Central memory CD8-positive, alpha-beta T cell (primary cell): ENCODE data around the gene CCL13.

Experiments
- ATAC-seq: fragments of 150-1000 bp; cut with Tn5 transposase; replicated peaks from 2 replicates; pipeline ENCODE4 v1.10.0; 2022; ENCODE audit warnings: mild to moderate bottlenecking, moderate FRiP score, moderate number of reproducible peaks; ENCODE audit not compliant: poor library complexity, severe bottlenecking; ENCODE audit errors: extremely low read depth
- DNase-seq, 2 donors: peaks; one replicate each; pipeline ENCODE4 v3.0.0; 2021; ENCODE audit warnings: low spot score in 2 of 2
- H3K27ac Mint-ChIP-seq: one replicate; pipeline ENCODE4 v1.8.0; 2022; ENCODE audit warnings: low read depth, mild to moderate bottlenecking, moderate library complexity, mixed read lengths
- H3K27me3 Mint-ChIP-seq: one replicate; pipeline ENCODE4 v1.8.0; 2022; ENCODE audit warnings: mixed read lengths
- H3K36me3 Mint-ChIP-seq: one replicate; pipeline ENCODE4 v1.8.0; 2022; ENCODE audit warnings: mild to moderate bottlenecking, moderate library complexity, mixed read lengths; ENCODE audit not compliant: insufficient read depth
- H3K4me1 Mint-ChIP-seq: one replicate; pipeline ENCODE4 v1.8.0; 2022; ENCODE audit warnings: mixed read lengths
- H3K4me3 Mint-ChIP-seq: one replicate; pipeline ENCODE4 v1.8.0; 2022; ENCODE audit warnings: mild to moderate bottlenecking, moderate library complexity, mixed read lengths
- H3K9me3 Mint-ChIP-seq: one replicate; pipeline ENCODE4 v1.8.0; 2022; ENCODE audit warnings: mixed read lengths

CCL13 gene

DNA sequence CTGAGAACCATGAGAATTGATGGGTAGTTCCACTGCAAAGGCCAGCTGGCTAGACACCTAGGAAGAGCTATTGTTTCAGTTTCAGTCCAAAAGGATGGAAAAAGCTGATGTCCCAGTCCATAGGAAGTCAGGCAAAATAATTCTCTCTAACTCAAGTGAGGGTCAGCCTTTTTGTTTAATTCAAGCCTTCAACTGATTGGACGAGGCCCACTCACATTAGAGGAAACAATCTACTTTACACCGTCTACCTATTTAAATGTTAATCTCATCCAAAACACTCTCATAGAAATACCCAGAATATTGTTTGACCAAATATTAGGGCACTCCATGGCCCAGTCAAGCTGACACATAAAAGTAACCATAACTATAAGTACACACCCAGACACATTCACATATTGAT is 14.4 kb upstream of the CCL13 start:
- Mint-ChIP-seq H3K9me3 (no peaks in the 10 kb centered on the region), H3K4me1 (no peaks in the 10 kb centered on the region), H3K27me3 (peaks cover 84% of the 10 kb centered on the region), H3K4me3 (no peak overlapping the region), H3K36me3 (no peaks in the 10 kb centered on the region), H3K27ac (no peak overlapping the region)
- ATAC-seq (no peak), DNase-seq (no peak)

GRCh38 chr17:34347063-34347462 is 9.2 kb upstream of the CCL13 start:
- no peak for DNase-seq
- no peak overlapping the region for H3K4me3 Mint-ChIP-seq
- no peaks in the 10 kb centered on the region for H3K4me1 Mint-ChIP-seq
- ATAC-seq = no peak
- H3K36me3 Mint-ChIP-seq = no peaks in the 10 kb centered on the region
- H3K9me3 Mint-ChIP-seq = no peaks in the 10 kb centered on the region
- H3K27me3 Mint-ChIP-seq = peaks cover 81% of the 10 kb centered on the region
- no peak overlapping the region for H3K27ac Mint-ChIP-seq

DNA sequence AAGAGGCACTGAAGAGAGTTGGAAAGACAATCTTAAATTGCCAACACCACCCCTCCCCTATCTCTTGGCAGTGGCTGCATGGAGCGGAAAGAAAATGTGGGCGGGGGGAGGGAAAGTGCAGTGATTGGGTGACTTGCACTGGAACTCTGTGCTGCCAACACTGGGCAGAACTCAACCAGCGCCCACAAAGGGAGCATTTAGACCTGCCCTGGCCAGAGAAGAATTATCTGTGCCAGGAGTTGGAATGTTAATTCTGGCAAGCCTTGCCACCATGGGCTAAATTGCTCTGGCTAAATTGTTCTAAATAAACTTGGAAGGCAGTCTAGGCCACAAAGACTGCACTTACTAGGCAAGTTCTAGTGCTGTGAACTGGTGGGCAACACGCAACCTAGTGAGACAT is 6.5 kb upstream of the CCL13 start:
- peaks cover 2% of the 10 kb centered on the region for H3K36me3 Mint-ChIP-seq
- H3K9me3 Mint-ChIP-seq = no peaks in the 10 kb centered on the region
- peaks cover 54% of the 10 kb centered on the region for H3K27me3 Mint-ChIP-seq
- H3K27ac Mint-ChIP-seq = no peak overlapping the region
- H3K4me1 Mint-ChIP-seq = no peaks in the 10 kb centered on the region
- DNase-seq (no peak), ATAC-seq (no peak)
- no peak overlapping the region for H3K4me3 Mint-ChIP-seq

- H3K9me3 Mint-ChIP-seq = no peaks in the 10 kb centered on the region
- no peak for DNase-seq
- H3K27ac Mint-ChIP-seq = no peak overlapping the region
- H3K27me3 Mint-ChIP-seq = peaks cover 45% of the 10 kb centered on the region
- no peak overlapping the region for H3K4me3 Mint-ChIP-seq
- ATAC-seq = no peak
- no peaks in the 10 kb centered on the region for H3K4me1 Mint-ChIP-seq
- H3K36me3 Mint-ChIP-seq = peaks cover 2% of the 10 kb centered on the region
These were observed 5.2 kb upstream of the CCL13 start for GRCh38 chr17:34351096-34351495.

DNA sequence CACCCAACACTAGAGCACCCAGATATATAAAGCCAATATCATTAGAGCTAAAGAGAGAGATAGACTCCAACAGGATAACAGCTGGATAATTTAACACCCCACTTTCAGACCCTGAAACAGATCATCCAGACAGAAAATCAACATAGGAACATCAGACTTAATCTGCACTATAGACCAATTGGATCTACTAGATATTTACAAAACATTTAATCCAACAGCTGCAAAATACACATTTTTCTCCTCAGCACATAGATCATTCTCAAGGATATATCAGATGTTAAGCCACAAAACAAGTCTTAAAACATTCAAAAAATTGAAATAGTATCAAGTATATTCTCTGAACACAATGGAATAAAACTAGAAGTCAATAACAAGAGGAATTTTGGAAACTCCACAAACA is 4.1 kb upstream of the CCL13 start:
- Mint-ChIP-seq H3K4me3 (no peak overlapping the region), H3K9me3 (no peaks in the 10 kb centered on the region), H3K27ac (no peak overlapping the region), H3K4me1 (no peaks in the 10 kb centered on the region), H3K27me3 (peaks cover 34% of the 10 kb centered on the region), H3K36me3 (peaks cover 2% of the 10 kb centered on the region)
- DNase-seq (no peak), ATAC-seq (no peak)

- no peaks in the 10 kb centered on the region for H3K9me3 Mint-ChIP-seq
- H3K27me3 Mint-ChIP-seq = peaks cover 15% of the 10 kb centered on the region
- ATAC-seq (no peak), DNase-seq (no peak)
- H3K36me3 Mint-ChIP-seq = peaks cover 2% of the 10 kb centered on the region
- H3K4me3 Mint-ChIP-seq = no peak overlapping the region
- H3K27ac Mint-ChIP-seq = no peak overlapping the region
- H3K4me1 Mint-ChIP-seq = no peaks in the 10 kb centered on the region
These were observed 1.6 kb upstream of the CCL13 start for GRCh38 chr17:34354637-34355036.

DNA sequence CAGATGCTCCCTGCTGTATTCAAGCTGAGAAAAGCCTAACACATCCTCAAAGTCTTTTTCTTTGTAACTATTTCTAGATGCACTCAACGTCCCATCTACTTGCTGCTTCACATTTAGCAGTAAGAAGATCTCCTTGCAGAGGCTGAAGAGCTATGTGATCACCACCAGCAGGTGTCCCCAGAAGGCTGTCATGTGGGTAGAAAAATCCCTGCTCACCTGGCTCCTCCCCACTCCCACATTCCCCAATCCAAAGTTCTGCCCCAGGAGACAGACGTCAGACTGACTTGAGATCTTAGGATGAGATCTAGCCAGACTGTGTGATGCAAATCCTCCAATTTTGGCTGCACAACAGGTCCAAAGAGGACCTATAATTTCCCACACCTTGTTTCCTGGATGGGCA is 1.1 kb downstream of the CCL13 start:
- Mint-ChIP-seq H3K27me3 (peaks cover 2% of the 10 kb centered on the region), H3K9me3 (no peaks in the 10 kb centered on the region), H3K27ac (no peak overlapping the region)

GRCh38 chr17:34358631-34359030 is 2.4 kb downstream of the CCL13 start:
- Mint-ChIP-seq H3K36me3 (no peaks in the 10 kb centered on the region), H3K27me3 (peaks cover 14% of the 10 kb centered on the region), H3K4me3 (no peak overlapping the region), H3K27ac (no peak overlapping the region), H3K4me1 (no peaks in the 10 kb centered on the region), H3K9me3 (no peaks in the 10 kb centered on the region)
- ATAC-seq = no peak
- DNase-seq = no peak

More for the DNA sequence above, 1.1 kb downstream of the CCL13 start:
- Mint-ChIP-seq H3K36me3 (peaks cover 2% of the 10 kb centered on the region), H3K4me3 (no peak overlapping the region), H3K4me1 (no peaks in the 10 kb centered on the region)
- ATAC-seq (no peak), DNase-seq (no peak)

DNA sequence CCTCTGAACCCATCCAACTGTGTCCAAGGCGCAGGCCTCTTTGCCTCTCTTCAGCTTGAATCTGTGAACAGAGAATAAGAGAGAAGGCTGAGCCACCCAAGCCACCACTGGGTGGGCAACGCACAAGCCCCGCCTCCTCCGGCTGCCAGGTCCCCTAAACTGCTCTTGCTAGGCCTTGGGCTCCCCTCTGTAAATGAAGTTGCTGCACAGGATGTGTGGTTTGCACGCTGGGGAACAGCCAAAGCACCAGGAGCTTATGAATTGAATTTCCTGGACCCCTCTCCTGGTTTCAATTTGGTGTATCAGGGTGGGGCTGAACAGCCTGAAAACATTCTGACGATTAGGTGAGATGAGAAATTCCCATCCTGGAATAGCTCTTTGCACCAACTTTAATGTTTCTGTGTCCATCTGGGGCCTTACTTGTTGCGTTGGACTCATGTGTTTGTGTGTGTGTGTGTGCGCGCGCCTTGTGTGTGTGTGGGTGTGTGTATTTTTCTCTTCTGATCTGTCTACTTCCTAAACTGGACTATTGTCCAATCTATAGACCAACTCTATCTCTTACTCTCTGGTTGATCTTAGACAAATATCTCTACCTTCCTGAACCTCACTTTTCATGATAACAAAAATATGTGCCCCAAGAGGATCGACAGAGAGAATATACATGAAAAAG is 4.5 kb downstream of the CCL13 start:
- H3K4me1 Mint-ChIP-seq = no peaks in the 10 kb centered on the region
- H3K27ac Mint-ChIP-seq = no peak overlapping the region
- no peaks in the 10 kb centered on the region for H3K36me3 Mint-ChIP-seq
- peaks cover 26% of the 10 kb centered on the region for H3K27me3 Mint-ChIP-seq
- ATAC-seq (no peak), DNase-seq (no peak)
- H3K4me3 Mint-ChIP-seq = no peak overlapping the region
- no peaks in the 10 kb centered on the region for H3K9me3 Mint-ChIP-seq

- Mint-ChIP-seq H3K9me3 (no peaks in the 10 kb centered on the region), H3K27me3 (peaks cover 28% of the 10 kb centered on the region), H3K4me1 (no peaks in the 10 kb centered on the region), H3K36me3 (no peaks in the 10 kb centered on the region), H3K4me3 (no peak overlapping the region), H3K27ac (no peak overlapping the region)
- peak; percentile 28 for ATAC-seq
- DNase-seq = peak in 1 of 2 donors; percentile 34
These were observed 5.3 kb downstream of the CCL13 start for GRCh38 chr17:34361478-34362061.

DNA sequence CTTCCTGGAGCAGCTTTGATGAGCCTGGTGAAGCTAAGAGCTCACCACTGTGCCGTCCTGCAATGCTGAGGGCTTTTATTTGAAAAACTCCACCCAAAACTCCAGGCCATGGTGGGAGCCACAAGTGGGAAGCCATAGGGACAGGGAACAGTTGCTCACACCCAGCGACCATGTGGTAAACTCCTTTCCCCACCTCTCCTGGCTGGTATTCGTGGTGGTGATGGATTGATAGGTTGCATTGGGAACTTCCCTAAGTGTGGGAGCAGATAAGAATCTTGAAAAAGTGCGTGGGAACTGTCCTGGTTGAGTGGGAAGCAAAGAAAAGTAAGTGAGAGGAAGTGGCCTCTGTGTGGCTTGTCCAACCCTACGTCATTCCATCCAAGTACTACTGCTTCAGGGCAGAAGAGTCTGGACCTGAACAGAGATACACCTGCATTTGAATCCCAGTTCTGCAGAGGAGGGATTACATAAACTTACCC is 6.9 kb downstream of the CCL13 start, which contains the start of gene CCL1:
TSS of gene CCL1 (minus strand) at position 51 of the 479 bp plus-strand sequence. CDS start 72 bp downstream, outside the sequence.
- H3K4me3 Mint-ChIP-seq = no peak within 1 kb of the TSS
- DNase-seq = no peak
- ATAC-seq = no peak
- H3K27ac Mint-ChIP-seq = no peak within 1 kb of the TSS
- no peaks in the 10 kb centered on the region for H3K4me1 Mint-ChIP-seq
- H3K27me3 Mint-ChIP-seq = peaks cover 28% of the 10 kb centered on the region
- H3K9me3 Mint-ChIP-seq = no peaks in the 10 kb centered on the region
- H3K36me3 Mint-ChIP-seq = no peaks in the 10 kb centered on the region

- no peaks in the 10 kb centered on the region for H3K9me3 Mint-ChIP-seq
- peaks cover 28% of the 10 kb centered on the region for H3K27me3 Mint-ChIP-seq
- no peaks in the 10 kb centered on the region for H3K36me3 Mint-ChIP-seq
- ATAC-seq = no peak
- H3K4me3 Mint-ChIP-seq = no peak overlapping the region
- no peaks in the 10 kb centered on the region for H3K4me1 Mint-ChIP-seq
- no peak overlapping the region for H3K27ac Mint-ChIP-seq
- no peak for DNase-seq
These were observed 8.5 kb downstream of the CCL13 start for GRCh38 chr17:34364751-34365150.

GRCh38 chr17:34365340-34365739 is 9.1 kb downstream of the CCL13 start:
- Mint-ChIP-seq H3K27ac (no peak overlapping the region), H3K4me1 (no peaks in the 10 kb centered on the region)
- no peak for DNase-seq

More at GRCh38 chr17:34365340-34365739, 9.1 kb downstream of the CCL13 start:
- H3K9me3 Mint-ChIP-seq = no peaks in the 10 kb centered on the region
- ATAC-seq = no peak
- peaks cover 28% of the 10 kb centered on the region for H3K27me3 Mint-ChIP-seq
- no peaks in the 10 kb centered on the region for H3K36me3 Mint-ChIP-seq
- no peak overlapping the region for H3K4me3 Mint-ChIP-seq
